HepG2 (cell line): Measurements from ENCODE around the gene TRAPPC1. TPM values are rescaled to one million over a fixed set of nuclear protein-coding genes. Genes with fewer than 3 reads are reported as not detected.
A peak's percentile ranks its signal among the peaks of the same experiment; 100 is the strongest.

Experiments used
- ATAC-seq: fragments of 200-7000 bp; cut with Tn5 transposase; 3 replicates; pipeline ENCODE4 v1.9.1; 2020; ENCODE audit warnings: mild to moderate bottlenecking, moderate library complexity
- BruUV-seq: library from RNA; stranded (reverse); fragments of 400-500 nt; replicated peaks from 2 replicates; lab custom pipeline; 2021; lab: Mats Ljungman, UMichigan
- CTCF ChIA-PET: fragments of 300-600 bp; formaldehyde crosslinking; extraction: SDS; loops from one replicate; lab custom pipeline; 2021; ENCODE audit warnings: low total read pairs, inconsistent platforms, low intra/inter-chr PET ratio; lab: Yijun Ruan, JAX
- POLR2A ChIA-PET: fragments of 350-600 bp; sonication (Branson Sonifier 250); formaldehyde crosslinking; loops from one replicate; lab custom pipeline; 2020; ENCODE audit warnings: antibody characterized with exemption, inconsistent platforms; lab: Yijun Ruan, JAX
- DNase-seq: peaks from one replicate; pipeline ENCODE4 v3.0.0-alpha.2; 2015; ENCODE audit warnings: low spot score
- FAIRE-seq: peaks from 3 replicates; lab custom pipeline; 2011; peaks lifted over from hg19 to GRCh38; lab: Jason Lieb, UNC
- H2AFZ ChIP-seq: one replicate; pipeline ENCODE4 v1.6.1; 2011; ENCODE audit warnings: low read length, inconsistent platforms
- H3K27ac ChIP-seq: fragments of 300-600 bp; 3 replicates; pipeline ENCODE4 v1.8.0; 2011; ENCODE audit warnings: mixed run types, mild to moderate bottlenecking, mixed read lengths, low read length, inconsistent platforms; ENCODE audit not compliant: insufficient read depth; ENCODE audit errors: extremely low read length
- H3K27me3 ChIP-seq, 2 experiments: fragments of 200-600 bp in 1 of 2; 2 replicates in 1 of 2; 3 replicates in 1 of 2; pipeline versions ENCODE4 v1.6.0 to v1.8.0; 2011; ENCODE audit warnings: low read length in 2 of 2, mild to moderate bottlenecking in 2 of 2, moderate library complexity in 2 of 2, inconsistent platforms in 1 of 2; ENCODE audit not compliant: insufficient read depth in 2 of 2, control insufficient read depth in 1 of 2
- H3K36me3 ChIP-seq, 2 experiments: fragments of 200-600 bp in 1 of 2; replicated peaks in 1 of 2; 2 replicates in 1 of 2; 3 replicates in 1 of 2; pipeline versions ENCODE4 v1.5.1 to v1.8.0; 2011; ENCODE audit warnings: low read length in 2 of 2, inconsistent platforms in 1 of 2; ENCODE audit not compliant: insufficient read depth in 2 of 2, control insufficient read depth in 1 of 2
- H3K4me1 ChIP-seq: 2 replicates; pipeline ENCODE4 v1.5.1; 2012; ENCODE audit warnings: low read length, inconsistent platforms; ENCODE audit not compliant: insufficient read depth
- H3K4me2 ChIP-seq: 2 replicates; pipeline ENCODE4 v1.6.0; 2011; ENCODE audit warnings: low read depth, low read length, inconsistent platforms
- H3K4me3 ChIP-seq, 3 experiments: fragments of 200-600 bp in 1 of 3; sonication (generic), shearing (Covaris generic) in 1 of 3; replicated peaks in 1 of 3; 2 replicates each; pipeline ENCODE4 v1.5.1; 2011 to 2016; ENCODE audit warnings: low read length in 3 of 3, inconsistent platforms in 2 of 3, low read depth in 2 of 3, mild to moderate bottlenecking in 2 of 3, control low read depth in 1 of 3, mixed read lengths in 1 of 3; ENCODE audit not compliant: insufficient read depth in 1 of 3
- H3K79me2 ChIP-seq: one replicate; pipeline ENCODE4 v1.6.1; 2011; ENCODE audit warnings: low read length, inconsistent platforms; ENCODE audit not compliant: insufficient read depth
- H3K9ac ChIP-seq: 2 replicates; pipeline ENCODE4 v1.6.0; 2011; ENCODE audit warnings: mild to moderate bottlenecking, low read depth, low read length, inconsistent platforms; ENCODE audit not compliant: insufficient read depth
- H3K9me3 ChIP-seq: 2 replicates; pipeline ENCODE4 v1.5.1; 2012; ENCODE audit warnings: mild to moderate bottlenecking, low read length
- H4K20me1 ChIP-seq: 2 replicates; pipeline ENCODE4 v1.6.0; 2011; ENCODE audit warnings: inconsistent platforms, mild to moderate bottlenecking, low read length, moderate library complexity; ENCODE audit not compliant: insufficient read depth
- MIXL1 ChIP-seq: IDR thresholded peaks from 2 replicates; pipeline ENCODE4 v1.6.1; 2016
- NRL ChIP-seq: sonication (generic); formaldehyde crosslinking; IDR thresholded peaks from 2 replicates; pipeline ENCODE4 v1.5.0; 2020; ENCODE audit warnings: missing genetic modification reagents, mild to moderate bottlenecking, moderate library complexity, borderline replicate concordance
- PBX3 ChIP-seq: sonication (generic); formaldehyde crosslinking; IDR thresholded peaks from 2 replicates; pipeline ENCODE4 v1.8.1; 2023; ENCODE audit warnings: missing genetic modification reagents, inconsistent platforms, borderline replicate concordance
- TGIF2 ChIP-seq: IDR thresholded peaks from 2 replicates; pipeline ENCODE4 v1.6.1; 2016; ENCODE audit warnings: control low read depth, missing compliant biosample characterization
- ZFP91 ChIP-seq: sonication (generic); formaldehyde crosslinking; IDR thresholded peaks from 2 replicates; pipeline ENCODE4 v1.9.0; 2022; ENCODE audit warnings: missing genetic modification reagents, mild to moderate bottlenecking, borderline replicate concordance
- ZKSCAN1 ChIP-seq: fragments of 150-350 bp; IDR thresholded peaks from 2 replicates; pipeline ENCODE4 v1.6.1; 2014; ENCODE audit warnings: low read length
- ZNF18 ChIP-seq: sonication (generic); formaldehyde crosslinking; IDR thresholded peaks from 2 replicates; pipeline ENCODE4 v1.8.0; 2022; ENCODE audit warnings: mild to moderate bottlenecking, missing genetic modification reagents; ENCODE audit not compliant: insufficient replicate concordance
- ZNF230 ChIP-seq: sonication (generic); formaldehyde crosslinking; IDR thresholded peaks from 2 replicates; pipeline ENCODE4 v1.4.0; 2020; ENCODE audit warnings: mild to moderate bottlenecking, missing genetic modification reagents
- ZNF280D ChIP-seq: sonication (generic); formaldehyde crosslinking; IDR thresholded peaks from 2 replicates; pipeline ENCODE4 v1.5.1; 2020; ENCODE audit warnings: mild to moderate bottlenecking, missing genetic modification reagents
- ZNF468 ChIP-seq: sonication (generic); formaldehyde crosslinking; IDR thresholded peaks from 2 replicates; pipeline ENCODE4 v1.8.0; 2022; ENCODE audit warnings: mild to moderate bottlenecking, moderate library complexity, missing genetic modification reagents
- ZNF484 ChIP-seq: sonication (generic); formaldehyde crosslinking; IDR thresholded peaks from 2 replicates; pipeline ENCODE4 v1.5.1; 2020; ENCODE audit warnings: mild to moderate bottlenecking, low read depth, missing genetic modification reagents, borderline replicate concordance
- ZNF572 ChIP-seq: sonication (generic); formaldehyde crosslinking; IDR thresholded peaks from 2 replicates; pipeline ENCODE4 v1.5.1; 2020; ENCODE audit warnings: mild to moderate bottlenecking, missing genetic modification reagents
- ZNF740 ChIP-seq: sonication (generic); formaldehyde crosslinking; IDR thresholded peaks from 2 replicates; pipeline ENCODE4 v1.4.0; 2020; ENCODE audit warnings: missing genetic modification reagents
- WGBS: methylation state at CpG from one replicate; pipeline ENCODE4 v1.1.6; 2017; ENCODE audit warnings: low lambda C conversion rate; 5-methylcytosine and 5-hydroxymethylcytosine counted together
- in situ Hi-C: cut with HindIII; loops from 2 replicates; pipeline ENCODE4 v1.10.0; 2017; ENCODE audit warnings: low pct_unique_long_range_greater_than_20kb; ENCODE audit not compliant: extremely low pct_ligation_motif_present
- intact Hi-C: fragments of 100-400 bp; cut with micrococcal nuclease; formaldehyde crosslinking; loops from one replicate; pipeline ENCODE4 v1.10.0; 2022; ENCODE audit not compliant: unreplicated experiment
- polyA plus RNA-seq, 8 experiments: library from polyadenylated mRNA; depleted of rRNA in 3 of 8; stranded (reverse) in 7 of 8; unstranded in 1 of 8; fragments of >200 nt; fragmentation: Illumina TruSeq in 4 of 8; extraction: Trizol in 4 of 8; gene quantifications; 2 replicates each; pipeline versions ENCODE4 v1.2.1 to v1.2.3, GENCODE V29; 2011 to 2016; ENCODE audit warnings: low read depth in 4 of 8, missing spikeins in 1 of 8, mixed read lengths in 1 of 8; ENCODE audit not compliant: insufficient read depth in 1 of 8
- total RNA-seq, 5 experiments: library from RNA; depleted of rRNA; stranded (reverse); fragments of >200 nt; fragmentation: Illumina TruSeq; extraction: Trizol; gene quantifications; 2 replicates each; pipeline ENCODE4 v1.2.3, GENCODE V29; 2016; ENCODE audit warnings: low read depth in 1 of 5

The TRAPPC1 gene
- total and polyA plus RNA-seq, 2 of the 13 experiments (the other 11 are each of a cell fraction or from before 2014, with no cell fraction given), result 28.1 to 44.9 TPM

- Histone ChIP-seq H3K4me3 (peak overlapping the region; percentile 74 to 93 (median 80)), H3K27ac (peak overlapping the region; percentile 67), H3K4me1 (peaks cover 26% of the 10 kb centered on the region), H3K27me3 (no peaks in the 10 kb centered on the region; a peak in 1 of 5 replicates), H3K79me2 (peaks cover 14% of the 10 kb centered on the region), H3K9me3 (no peaks in the 10 kb centered on the region), H3K9ac (peak overlapping the region; percentile 93), H4K20me1 (no peaks in the 10 kb centered on the region), H3K4me2 (peak overlapping the region; percentile 97), H3K36me3 (peaks cover 4 to 18% of the 10 kb centered on the region in 2 experiments; a peak in 4 of 5 replicates), H2AFZ (peak overlapping the region; percentile 45)
- ChIA-PET CTCF (interaction anchor here (0.8 to 1.2 kb wide), 2 partner anchors 56 to 109 kb away, joined by 3 read pairs; no protein-coding TSS in a partner anchor), POLR2A (interaction anchor here (0.8 to 3.6 kb wide), 14 partner anchors 8 to 450 kb away, joined by 3 to 27 read pairs (median 4); partner anchors contain the start of genes CYB5D1, KDM6B, NAA38 and RNF227)
- in situ Hi-C loops, result no loop called here
- no peak for FAIRE-seq
- peak; percentile 42 for ATAC-seq
- no TSS peak for BruUV-seq
- intact Hi-C loops, result loop anchor here (5.0 kb wide), 1 partner anchor 55 kb away; no protein-coding TSS in a partner anchor
- 0% methylated on average over 9 of the region's 17 CpGs for WGBS
- peak; percentile 12 for DNase-seq
- TF ChIP-seq TGIF2 (no peak), ZNF572 (CRISPR knock-in tag) (peak; percentile 33; the same call in 1 of the 2 replicates), ZKSCAN1 (peak; percentile 92), NRL (CRISPR knock-in tag) (no peak), ZNF230 (CRISPR knock-in tag) (0 out of 2 replicates have a peak, but pooled peaks have one; percentile 9), PBX3 (no peak), ZNF484 (CRISPR knock-in tag) (no peak), ZNF468 (no peak), ZNF18 (CRISPR knock-in tag) (peak; percentile 29), ZNF740 (CRISPR knock-in tag) (no peak), ZNF280D (no peak), ZFP91 (peak; percentile 25; the same call in 1 of the 2 replicates), MIXL1 (CRISPR knock-in tag) (no peak)
These were observed 741 bp upstream of the TRAPPC1 start for GRCh38 chr17:7932483-7932891.
